HepG2 (cell line): ENCODE data around the gene SMIM41. TPM values are rescaled to one million over a fixed set of nuclear protein-coding genes. Genes with fewer than 3 reads are reported as not detected.

Experiments
- ATAC-seq: fragments of 200-7000 bp; cut with Tn5 transposase; 3 replicates; pipeline ENCODE4 v1.9.1; 2020; ENCODE audit warnings: mild to moderate bottlenecking, moderate library complexity
- BruUV-seq: library from RNA; stranded (reverse); fragments of 400-500 nt; replicated peaks from 2 replicates; lab custom pipeline; 2021; lab: Mats Ljungman, UMichigan
- CTCF ChIA-PET: fragments of 300-600 bp; formaldehyde crosslinking; extraction: SDS; loops from one replicate; lab custom pipeline; 2021; ENCODE audit warnings: low total read pairs, inconsistent platforms, low intra/inter-chr PET ratio; lab: Yijun Ruan, JAX
- POLR2A ChIA-PET: fragments of 350-600 bp; sonication (Branson Sonifier 250); formaldehyde crosslinking; loops from one replicate; lab custom pipeline; 2020; ENCODE audit warnings: antibody characterized with exemption, inconsistent platforms; lab: Yijun Ruan, JAX
- DNase-seq: peaks from one replicate; pipeline ENCODE4 v3.0.0-alpha.2; 2015; ENCODE audit warnings: low spot score
- FAIRE-seq: peaks from 3 replicates; lab custom pipeline; 2011; peaks lifted over from hg19 to GRCh38; lab: Jason Lieb, UNC
- H2AFZ ChIP-seq: one replicate; pipeline ENCODE4 v1.6.1; 2011; ENCODE audit warnings: low read length, inconsistent platforms
- H3K27ac ChIP-seq: fragments of 300-600 bp; 3 replicates; pipeline ENCODE4 v1.8.0; 2011; ENCODE audit warnings: mixed run types, mild to moderate bottlenecking, mixed read lengths, low read length, inconsistent platforms; ENCODE audit not compliant: insufficient read depth; ENCODE audit errors: extremely low read length
- H3K27me3 ChIP-seq, 2 experiments: fragments of 200-600 bp in 1 of 2; 2 replicates in 1 of 2; 3 replicates in 1 of 2; pipeline versions ENCODE4 v1.6.0 to v1.8.0; 2011; ENCODE audit warnings: low read length in 2 of 2, mild to moderate bottlenecking in 2 of 2, moderate library complexity in 2 of 2, inconsistent platforms in 1 of 2; ENCODE audit not compliant: insufficient read depth in 2 of 2, control insufficient read depth in 1 of 2
- H3K36me3 ChIP-seq, 2 experiments: fragments of 200-600 bp in 1 of 2; replicated peaks in 1 of 2; 2 replicates in 1 of 2; 3 replicates in 1 of 2; pipeline versions ENCODE4 v1.5.1 to v1.8.0; 2011; ENCODE audit warnings: low read length in 2 of 2, inconsistent platforms in 1 of 2; ENCODE audit not compliant: insufficient read depth in 2 of 2, control insufficient read depth in 1 of 2
- H3K4me1 ChIP-seq: 2 replicates; pipeline ENCODE4 v1.5.1; 2012; ENCODE audit warnings: low read length, inconsistent platforms; ENCODE audit not compliant: insufficient read depth
- H3K4me2 ChIP-seq: 2 replicates; pipeline ENCODE4 v1.6.0; 2011; ENCODE audit warnings: low read depth, low read length, inconsistent platforms
- H3K4me3 ChIP-seq, 3 experiments: fragments of 200-600 bp in 1 of 3; sonication (generic), shearing (Covaris generic) in 1 of 3; replicated peaks in 1 of 3; 2 replicates each; pipeline ENCODE4 v1.5.1; 2011 to 2016; ENCODE audit warnings: low read length in 3 of 3, inconsistent platforms in 2 of 3, low read depth in 2 of 3, mild to moderate bottlenecking in 2 of 3, control low read depth in 1 of 3, mixed read lengths in 1 of 3; ENCODE audit not compliant: insufficient read depth in 1 of 3
- H3K79me2 ChIP-seq: one replicate; pipeline ENCODE4 v1.6.1; 2011; ENCODE audit warnings: low read length, inconsistent platforms; ENCODE audit not compliant: insufficient read depth
- H3K9ac ChIP-seq: 2 replicates; pipeline ENCODE4 v1.6.0; 2011; ENCODE audit warnings: mild to moderate bottlenecking, low read depth, low read length, inconsistent platforms; ENCODE audit not compliant: insufficient read depth
- H3K9me3 ChIP-seq: 2 replicates; pipeline ENCODE4 v1.5.1; 2012; ENCODE audit warnings: mild to moderate bottlenecking, low read length
- H4K20me1 ChIP-seq: 2 replicates; pipeline ENCODE4 v1.6.0; 2011; ENCODE audit warnings: inconsistent platforms, mild to moderate bottlenecking, low read length, moderate library complexity; ENCODE audit not compliant: insufficient read depth
- AGO1 ChIP-seq: fragments of 200-400 bp; formaldehyde crosslinking; IDR thresholded peaks from 2 replicates; pipeline ENCODE4 v1.6.1; 2017; ENCODE audit warnings: mild to moderate bottlenecking, low read depth, low read length, moderate library complexity; ENCODE audit not compliant: poor library complexity, severe bottlenecking
- AGO2 ChIP-seq: fragments of 200-400 bp; formaldehyde crosslinking; optimal IDR thresholded peaks from 2 replicates; pipeline ENCODE3; 2017; ENCODE audit warnings: mild to moderate bottlenecking, low read depth, low read length, moderate library complexity
- GATA4 ChIP-seq: sonication (generic); IDR thresholded peaks from 2 replicates; pipeline ENCODE4 v1.6.1; 2016; ENCODE audit warnings: antibody characterized with exemption, low read depth, borderline replicate concordance
- REL ChIP-seq: sonication (generic); formaldehyde crosslinking; conservative IDR thresholded peaks from 2 replicates; pipeline ENCODE4 v1.8.0; 2022; ENCODE audit warnings: mild to moderate bottlenecking, missing genetic modification reagents, moderate library complexity
- WGBS: methylation state at CpG from one replicate; pipeline ENCODE4 v1.1.6; 2017; ENCODE audit warnings: low lambda C conversion rate; 5-methylcytosine and 5-hydroxymethylcytosine counted together
- in situ Hi-C: cut with HindIII; loops from 2 replicates; pipeline ENCODE4 v1.10.0; 2017; ENCODE audit warnings: low pct_unique_long_range_greater_than_20kb; ENCODE audit not compliant: extremely low pct_ligation_motif_present
- intact Hi-C: fragments of 100-400 bp; cut with micrococcal nuclease; formaldehyde crosslinking; loops from one replicate; pipeline ENCODE4 v1.10.0; 2022; ENCODE audit not compliant: unreplicated experiment
- polyA plus RNA-seq, 8 experiments: library from polyadenylated mRNA; depleted of rRNA in 3 of 8; stranded (reverse) in 7 of 8; unstranded in 1 of 8; fragments of >200 nt; fragmentation: Illumina TruSeq in 4 of 8; extraction: Trizol in 4 of 8; gene quantifications; 2 replicates each; pipeline versions ENCODE4 v1.2.1 to v1.2.3, GENCODE V29; 2011 to 2016; ENCODE audit warnings: low read depth in 4 of 8, missing spikeins in 1 of 8, mixed read lengths in 1 of 8; ENCODE audit not compliant: insufficient read depth in 1 of 8
- total RNA-seq, 5 experiments: library from RNA; depleted of rRNA; stranded (reverse); fragments of >200 nt; fragmentation: Illumina TruSeq; extraction: Trizol; gene quantifications; 2 replicates each; pipeline ENCODE4 v1.2.3, GENCODE V29; 2016; ENCODE audit warnings: low read depth in 1 of 5

The SMIM41 gene
- total and polyA plus RNA-seq, 2 of the 13 experiments (the other 11 are each of a cell fraction or from before 2014, with no cell fraction given), result not detected

DNA sequence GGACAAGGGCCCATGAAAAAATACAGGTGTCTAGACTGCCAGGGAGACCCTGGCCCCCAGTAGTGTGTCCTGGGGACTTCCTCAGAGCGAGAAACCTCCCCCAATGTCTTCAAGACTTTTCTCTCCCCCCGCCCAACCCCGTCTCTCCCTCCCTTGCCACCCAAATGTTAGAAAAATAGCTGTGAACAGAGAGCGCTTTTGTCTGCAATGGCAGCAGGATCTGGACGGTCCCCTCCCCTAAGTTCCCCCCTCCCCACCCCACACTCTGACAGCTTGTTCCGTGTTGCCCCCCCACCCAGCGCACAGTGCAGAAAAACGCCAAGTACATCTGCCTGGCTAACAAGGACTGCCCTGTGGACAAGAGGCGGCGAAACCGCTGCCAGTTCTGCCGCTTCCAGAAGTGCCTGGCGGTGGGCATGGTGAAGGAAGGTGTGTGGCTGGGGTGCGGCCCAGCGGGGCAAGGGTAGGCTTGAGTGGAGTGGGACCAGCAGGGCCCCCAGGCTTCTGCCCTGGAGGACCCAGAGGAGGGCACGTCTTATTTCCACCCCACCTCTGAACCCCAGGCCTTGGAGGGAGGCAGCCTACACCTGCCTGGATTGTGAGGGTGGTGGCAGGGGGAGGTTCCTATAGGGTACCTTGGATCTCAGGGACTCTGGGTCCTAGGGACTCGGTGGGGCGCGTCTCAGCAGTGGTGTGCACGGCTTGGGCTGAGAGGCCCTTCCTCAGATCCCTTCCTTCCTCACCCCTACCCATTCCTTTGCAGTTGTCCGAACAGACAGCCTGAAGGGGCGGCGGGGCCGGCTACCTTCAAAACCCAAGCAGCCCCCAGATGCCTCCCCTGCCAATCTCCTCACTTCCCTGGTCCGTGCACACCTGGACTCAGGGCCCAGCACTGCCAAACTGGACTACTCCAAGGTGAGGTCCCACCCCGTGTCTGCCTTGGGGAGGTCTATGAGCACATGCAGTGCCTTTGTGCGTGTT, 23.5 kb upstream of the SMIM41 start:
- intact Hi-C loops (no loop called here), in situ Hi-C loops (no loop called here)
- ChIA-PET CTCF (no interaction called here), POLR2A (no interaction called here)
- Histone ChIP-seq H3K9me3 (no peaks in the 10 kb centered on the region), H3K27ac (no peak overlapping the region), H4K20me1 (peaks cover 7% of the 10 kb centered on the region; the same call in 1 of the 2 replicates), H3K4me2 (no peak overlapping the region), H3K36me3 (peaks cover 9 to 39% of the 10 kb centered on the region in 2 experiments), H3K9ac (no peak overlapping the region), H3K79me2 (peaks cover 21% of the 10 kb centered on the region), H2AFZ (no peak overlapping the region), H3K4me1 (peaks cover 28% of the 10 kb centered on the region), H3K4me3 (no peak overlapping the region), H3K27me3 (no peaks in the 10 kb centered on the region)
- TF ChIP-seq AGO1, result peak; percentile 98
- TF ChIP-seq REL (CRISPR knock-in tag), result no peak
- TF ChIP-seq AGO2, result peak; percentile 42
- BruUV-seq, result no TSS peak
- WGBS, result 96% methylated on average over 25 of the region's 27 CpGs
- no peak for FAIRE-seq
- no peak for ATAC-seq
- no peak for DNase-seq

DNA sequence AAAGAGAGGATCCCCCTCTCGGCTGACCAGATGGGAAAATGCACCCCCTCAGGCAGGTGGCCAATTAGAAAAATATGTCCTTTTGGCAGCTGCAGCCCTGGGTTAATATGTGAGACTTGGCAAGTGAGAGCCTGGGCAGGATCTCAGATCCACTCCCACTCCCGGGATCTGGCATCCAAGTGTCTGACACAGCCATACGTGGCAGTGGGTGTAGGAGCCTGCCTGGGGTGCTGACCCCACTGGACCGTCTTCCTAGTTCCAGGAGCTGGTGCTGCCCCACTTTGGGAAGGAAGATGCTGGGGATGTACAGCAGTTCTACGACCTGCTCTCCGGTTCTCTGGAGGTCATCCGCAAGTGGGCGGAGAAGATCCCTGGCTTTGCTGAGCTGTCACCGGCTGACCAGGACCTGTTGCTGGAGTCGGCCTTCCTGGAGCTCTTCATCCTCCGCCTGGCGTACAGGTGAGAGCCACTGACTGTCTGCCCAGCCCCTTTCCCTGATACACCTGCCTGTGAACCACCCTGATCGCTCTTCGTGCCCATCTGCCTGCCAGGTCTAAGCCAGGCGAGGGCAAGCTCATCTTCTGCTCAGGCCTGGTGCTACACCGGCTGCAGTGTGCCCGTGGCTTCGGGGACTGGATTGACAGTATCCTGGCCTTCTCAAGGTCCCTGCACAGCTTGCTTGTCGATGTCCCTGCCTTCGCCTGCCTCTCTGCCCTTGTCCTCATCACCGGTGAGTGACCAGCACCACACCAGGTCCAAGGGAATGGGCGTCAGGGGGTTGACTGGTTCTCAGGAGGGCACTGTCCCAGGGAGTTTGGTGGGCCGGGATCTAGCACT, 22.5 kb upstream of the SMIM41 start:
- Histone ChIP-seq H3K9me3 (no peaks in the 10 kb centered on the region), H4K20me1 (peaks cover 7% of the 10 kb centered on the region; the same call in 1 of the 2 replicates), H3K4me3 (no peak overlapping the region), H3K9ac (no peak overlapping the region), H3K27me3 (no peaks in the 10 kb centered on the region), H3K27ac (no peak overlapping the region), H3K36me3 (peaks cover 9 to 39% of the 10 kb centered on the region in 2 experiments), H3K79me2 (peaks cover 14% of the 10 kb centered on the region), H3K4me2 (no peak overlapping the region), H2AFZ (no peak overlapping the region), H3K4me1 (peaks cover 36% of the 10 kb centered on the region)
- in situ Hi-C loops, result no loop called here
- peak; percentile 75 for TF ChIP-seq AGO1
- TF ChIP-seq GATA4, result no peak
- no peak for DNase-seq
- ATAC-seq, result no peak
- no peak for FAIRE-seq
- intact Hi-C loops, result no loop called here
- no TSS peak for BruUV-seq
- WGBS, result 92% methylated on average over 13 of the region's 23 CpGs
- ChIA-PET POLR2A (no interaction called here), CTCF (no interaction called here)
